ENCODE measurements around the gene GOLGA5.
"Not testable (repeated sequence)": the region's sequence is repeated elsewhere in the genome, so short reads cannot be mapped to it uniquely, and the experiment has no call there.

GOLGA5 gene

GRCh38 chr14:92820536-92820840 is 26.4 kb downstream of the GOLGA5 start:
- DNase-seq (ENCODE audit: low spot score), result not testable (repeated sequence)

- no peak for DNase-seq (ENCODE audit: low spot score)
Measured at GRCh38 chr14:92830902-92831301, 36.8 kb downstream of the GOLGA5 start.

GRCh38 chr14:92832137-92832700 is 38.1 kb downstream of the GOLGA5 start:
- DNase-seq (ENCODE audit: low spot score), result no peak

- DNase-seq (ENCODE audit: low spot score), result no peak
Measured at GRCh38 chr14:92841930-92842329, 47.8 kb downstream of the GOLGA5 start.

GRCh38 chr14:92844204-92844603 is 50.1 kb downstream of the GOLGA5 start:
- no peak for DNase-seq (ENCODE audit: low spot score)

GRCh38 chr14:92846162-92846897 is 52.2 kb downstream of the GOLGA5 start:
- no peak for DNase-seq (ENCODE audit: low spot score)

- no peak for DNase-seq (ENCODE audit: low spot score)
Measured at GRCh38 chr14:92847278-92847677, 53.2 kb downstream of the GOLGA5 start.

GRCh38 chr14:92847749-92848148 is 53.6 kb downstream of the GOLGA5 start:
- DNase-seq (ENCODE audit: low spot score), result no peak

- DNase-seq (ENCODE audit: low spot score), result no peak
Measured at GRCh38 chr14:92848887-92849286, 54.8 kb downstream of the GOLGA5 start.

GRCh38 chr14:92850492-92850891 is 56.4 kb downstream of the GOLGA5 start:
- no peak for DNase-seq (ENCODE audit: low spot score)

GRCh38 chr14:92853136-92853535 is 59.0 kb downstream of the GOLGA5 start:
- not testable (repeated sequence) for DNase-seq (ENCODE audit: low spot score)

- no peak for DNase-seq (ENCODE audit: low spot score)
Measured at GRCh38 chr14:92860049-92860840, 66.1 kb downstream of the GOLGA5 start.

- DNase-seq (ENCODE audit: low spot score), result no peak
Measured at GRCh38 chr14:92861856-92862745, 68.0 kb downstream of the GOLGA5 start.

GRCh38 chr14:92863286-92864080 is 69.4 kb downstream of the GOLGA5 start:
- DNase-seq (ENCODE audit: low spot score), result no peak

- DNase-seq (ENCODE audit: low spot score), result no peak
Measured at GRCh38 chr14:92865674-92866073, 71.6 kb downstream of the GOLGA5 start.

- no peak for DNase-seq (ENCODE audit: low spot score)
Measured at GRCh38 chr14:92866181-92866752, 72.2 kb downstream of the GOLGA5 start.

- no peak for DNase-seq (ENCODE audit: low spot score)
Measured at GRCh38 chr14:92866901-92867865, 73.1 kb downstream of the GOLGA5 start.

GRCh38 chr14:92874962-92875661 is 81.0 kb downstream of the GOLGA5 start:
- no peak for DNase-seq (ENCODE audit: low spot score)

- DNase-seq (ENCODE audit: low spot score), result no peak
Measured at GRCh38 chr14:92877757-92878431, 83.8 kb downstream of the GOLGA5 start.
